HG02852 (cell line): ENCODE data around the gene KLK14.

ENCODE experiments used
- ATAC-seq: cut with Tn5 transposase; IDR thresholded peaks from one replicate; pipeline ENCODE4 v1.9.1; 2021; ENCODE audit warnings: mild to moderate bottlenecking, moderate library complexity; ENCODE audit not compliant: unreplicated experiment

KLK14 gene

GRCh38 chr19:51086153-51086850, 3.6 kb upstream of the KLK14 start:
- no peak for ATAC-seq

GRCh38 chr19:51084505-51084904, 1.8 kb upstream of the KLK14 start:
- ATAC-seq: no peak

GRCh38 chr19:51083783-51084182, 1.1 kb upstream of the KLK14 start:
- ATAC-seq: no peak

GRCh38 chr19:51083181-51083580, 494 bp upstream of the KLK14 start:
- ATAC-seq: no peak

- ATAC-seq: no peak
Observed at GRCh38 chr19:51081476-51081875, 1.2 kb downstream of the KLK14 start.

GRCh38 chr19:51079481-51080110, 3.1 kb downstream of the KLK14 start:
- ATAC-seq: no peak

GRCh38 chr19:51078731-51079130, 4.0 kb downstream of the KLK14 start:
- no peak for ATAC-seq

GRCh38 chr19:51078104-51078503, 4.6 kb downstream of the KLK14 start:
- ATAC-seq: no peak

GRCh38 chr19:51076631-51077213, 6.0 kb downstream of the KLK14 start:
- no peak for ATAC-seq

- no peak for ATAC-seq
Observed at GRCh38 chr19:51075998-51076397, 6.7 kb downstream of the KLK14 start.

GRCh38 chr19:51071095-51071405, 11.6 kb downstream of the KLK14 start:
- ATAC-seq: no peak

GRCh38 chr19:51070334-51071094, 12.2 kb downstream of the KLK14 start:
- ATAC-seq: no peak

GRCh38 chr19:51066393-51067186, 16.1 kb downstream of the KLK14 start:
- ATAC-seq: no peak

- no peak for ATAC-seq
Observed at GRCh38 chr19:51065221-51065960, 17.3 kb downstream of the KLK14 start.

- ATAC-seq: no peak
Observed at GRCh38 chr19:51064534-51065220, 18.0 kb downstream of the KLK14 start, which contains the start of gene KLK13. TSS of gene KLK13 (minus strand) at chr19:51065092. CDS start at chr19:51065067, 25 bp downstream.

- no peak for ATAC-seq
Observed at GRCh38 chr19:51063664-51064063, 19.0 kb downstream of the KLK14 start.

GRCh38 chr19:51060973-51061372, 21.7 kb downstream of the KLK14 start:
- ATAC-seq: no peak

- ATAC-seq: no peak
Observed at GRCh38 chr19:51060336-51060735, 22.4 kb downstream of the KLK14 start.

- no peak for ATAC-seq
Observed at GRCh38 chr19:51059715-51060114, 23.0 kb downstream of the KLK14 start.

GRCh38 chr19:51055866-51056265, 26.8 kb downstream of the KLK14 start:
- ATAC-seq: no peak
